Vagina (tissue), 2 donors: ENCODE results near the gene LRRC4B.

ENCODE experiments used
- POLR2A ChIP-seq, 2 donors: fragments of 450-650 bp; IDR thresholded peaks; one replicate each; pipeline ENCODE4 v1.6.1; 2017; ENCODE audit warnings: antibody characterized with exemption in 2 of 2, mild to moderate bottlenecking in 2 of 2, moderate library complexity in 2 of 2
- POLR2AphosphoS5 ChIP-seq, 2 donors: sonication (generic); formaldehyde crosslinking; IDR thresholded peaks; one replicate each; pipeline ENCODE4 v1.9.0; 2017; ENCODE audit warnings: antibody characterized with exemption in 2 of 2, mild to moderate bottlenecking in 2 of 2, low read depth in 1 of 2; ENCODE audit not compliant: insufficient read depth in 1 of 2
- TF ChIP-seq, protein P1 (sequence below), 3 experiments: fragments of 450-650 bp in 2 of 3; fragments of 200-600 bp in 1 of 3; sonication (generic) in 1 of 3; IDR thresholded peaks; one replicate each; pipeline ENCODE4 v1.5.1; 2017 to 2019; ENCODE audit warnings: antibody characterized with exemption in 3 of 3, mild to moderate bottlenecking in 2 of 3, moderate library complexity in 2 of 3

DNA sequence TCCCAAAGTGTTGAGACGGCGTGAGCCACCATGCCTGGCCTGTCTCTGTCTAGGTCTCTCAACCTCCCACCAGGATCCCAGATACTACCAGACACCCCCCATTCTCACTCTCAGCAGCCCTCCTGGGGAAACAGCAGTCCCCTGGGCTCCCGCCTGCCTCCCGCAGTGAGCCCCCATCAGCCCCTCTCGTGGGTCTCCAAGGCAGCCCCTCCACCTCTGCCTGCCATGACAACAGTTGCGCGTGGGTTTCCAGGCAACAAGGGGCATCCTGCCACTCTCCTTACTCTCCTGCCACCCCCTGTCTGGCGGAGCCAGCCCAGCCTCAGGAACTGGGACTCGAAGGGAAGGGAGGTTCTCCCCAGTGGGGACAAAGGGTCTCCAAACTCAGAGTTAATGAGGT is 5.2 kb downstream of the LRRC4B start:
- TF ChIP-seq, protein P1, sequence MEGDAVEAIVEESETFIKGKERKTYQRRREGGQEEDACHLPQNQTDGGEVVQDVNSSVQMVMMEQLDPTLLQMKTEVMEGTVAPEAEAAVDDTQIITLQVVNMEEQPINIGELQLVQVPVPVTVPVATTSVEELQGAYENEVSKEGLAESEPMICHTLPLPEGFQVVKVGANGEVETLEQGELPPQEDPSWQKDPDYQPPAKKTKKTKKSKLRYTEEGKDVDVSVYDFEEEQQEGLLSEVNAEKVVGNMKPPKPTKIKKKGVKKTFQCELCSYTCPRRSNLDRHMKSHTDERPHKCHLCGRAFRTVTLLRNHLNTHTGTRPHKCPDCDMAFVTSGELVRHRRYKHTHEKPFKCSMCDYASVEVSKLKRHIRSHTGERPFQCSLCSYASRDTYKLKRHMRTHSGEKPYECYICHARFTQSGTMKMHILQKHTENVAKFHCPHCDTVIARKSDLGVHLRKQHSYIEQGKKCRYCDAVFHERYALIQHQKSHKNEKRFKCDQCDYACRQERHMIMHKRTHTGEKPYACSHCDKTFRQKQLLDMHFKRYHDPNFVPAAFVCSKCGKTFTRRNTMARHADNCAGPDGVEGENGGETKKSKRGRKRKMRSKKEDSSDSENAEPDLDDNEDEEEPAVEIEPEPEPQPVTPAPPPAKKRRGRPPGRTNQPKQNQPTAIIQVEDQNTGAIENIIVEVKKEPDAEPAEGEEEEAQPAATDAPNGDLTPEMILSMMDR (IDR thresholded peaks at IDR 0.05), result no peak
- TF ChIP-seq POLR2A (IDR thresholded peaks at IDR 0.05), result no peak
- TF ChIP-seq POLR2AphosphoS5 (IDR thresholded peaks at IDR 0.05; ENCODE audit: insufficient read depth in 1 of 2, low read depth in 1 of 2), result no peak
